GM12878 (cell line): ENCODE data around the gene CS. TPM values are rescaled to one million over a fixed set of nuclear protein-coding genes. Genes with fewer than 3 reads are reported as not detected.

Experiments
- ATAC-seq: fragments of 200-7000 bp; cut with Tn5 transposase; 3 replicates; pipeline ENCODE4 v1.9.1; 2020; ENCODE audit warnings: mild to moderate bottlenecking, moderate library complexity
- BruUV-seq: library from RNA; stranded (reverse); fragments of 400-500 nt; replicated peaks from 2 replicates; lab custom pipeline; 2021; lab: Mats Ljungman, UMichigan
- CTCF ChIA-PET: fragments of 300-600 bp; sonication (Branson Sonifier 250); formaldehyde crosslinking; extraction: SDS; loops from one replicate; lab custom pipeline; 2021; ENCODE audit warnings: inconsistent platforms; lab: Yijun Ruan, JAX
- POLR2A ChIA-PET: fragments of 350-600 bp; formaldehyde crosslinking; extraction: SDS; loops from one replicate; lab custom pipeline; 2021; ENCODE audit warnings: inconsistent platforms; lab: Charles Lee
- RAD21 ChIA-PET: fragments of 300-600 bp; sonication (Branson Sonifier 250); formaldehyde crosslinking; loops from one replicate; lab custom pipeline; 2023; ENCODE audit warnings: antibody characterized with exemption; ENCODE audit not compliant: unreplicated experiment; lab: Charles Lee
- SMC1A ChIA-PET: fragments of 300-600 bp; sonication (Branson Sonifier 250); formaldehyde crosslinking; loops from one replicate; lab custom pipeline; 2023; ENCODE audit not compliant: unreplicated experiment, uncharacterized antibody; lab: Charles Lee
- DNase-seq: peaks from one replicate; pipeline ENCODE4 v3.0.0-alpha.2; 2011; ENCODE audit warnings: low read depth, low spot score
- FAIRE-seq: peaks from 3 replicates; lab custom pipeline; 2011; peaks lifted over from hg19 to GRCh38; lab: Jason Lieb, UNC
- H2AFZ ChIP-seq: 2 replicates; pipeline ENCODE4 v1.6.0; 2011; ENCODE audit warnings: low read depth, low read length, control low read depth; ENCODE audit not compliant: control insufficient read depth
- H3K27ac ChIP-seq: 2 replicates; pipeline ENCODE4 v1.5.1; 2011; ENCODE audit warnings: control low read depth; ENCODE audit not compliant: control insufficient read depth, insufficient read depth
- H3K27me3 ChIP-seq, 2 experiments: replicated peaks in 1 of 2; 2 replicates each; pipeline versions ENCODE4 v1.6.0 to v1.6.1; 2011; ENCODE audit warnings: low read length in 1 of 2; ENCODE audit not compliant: control insufficient read depth in 2 of 2, insufficient read depth in 2 of 2
- H3K36me3 ChIP-seq, 2 experiments: 2 replicates each; pipeline ENCODE4 v1.5.1; 2011; ENCODE audit warnings: low read length in 1 of 2; ENCODE audit not compliant: control insufficient read depth in 2 of 2, insufficient read depth in 2 of 2
- H3K4me1 ChIP-seq: 2 replicates; pipeline ENCODE4 v1.6.1; 2011; ENCODE audit warnings: mild to moderate bottlenecking, low read length, moderate library complexity, mixed read lengths; ENCODE audit not compliant: control insufficient read depth, insufficient read depth
- H3K4me2 ChIP-seq: 2 replicates; pipeline ENCODE4 v1.6.0; 2011; ENCODE audit warnings: control low read depth; ENCODE audit not compliant: control insufficient read depth, insufficient read depth
- H3K4me3 ChIP-seq: fragments of 200-600 bp; sonication (generic); 2 replicates; pipeline ENCODE4 v1.5.1; 2016
- H3K79me2 ChIP-seq: 2 replicates; pipeline ENCODE4 v1.6.0; 2011; ENCODE audit warnings: low read length; ENCODE audit not compliant: control insufficient read depth, insufficient read depth
- H3K9ac ChIP-seq: 2 replicates; pipeline ENCODE4 v1.8.0; 2011; ENCODE audit warnings: low read length, control low read depth, mixed read lengths; ENCODE audit not compliant: control insufficient read depth, insufficient read depth
- H3K9me3 ChIP-seq: replicated peaks from 3 replicates; pipeline ENCODE4 v1.5.1; 2011; ENCODE audit warnings: mild to moderate bottlenecking, low read length; ENCODE audit not compliant: control insufficient read depth, insufficient read depth
- H4K20me1 ChIP-seq: 2 replicates; pipeline ENCODE4 v1.6.0; 2011; ENCODE audit not compliant: control insufficient read depth, insufficient read depth
- BACH1 ChIP-seq: fragments of 450-650 bp; IDR thresholded peaks from 2 replicates; pipeline ENCODE4 v1.6.1; 2017; ENCODE audit warnings: mild to moderate bottlenecking, borderline replicate concordance
- BCL3 ChIP-seq: IDR thresholded peaks from 2 replicates; pipeline ENCODE4 v1.6.1; 2011; ENCODE audit warnings: borderline replicate concordance, low read depth, mild to moderate bottlenecking, moderate library complexity, low read length; ENCODE audit not compliant: insufficient read depth, poor library complexity, severe bottlenecking
- BMI1 ChIP-seq: fragments of 450-650 bp; IDR thresholded peaks from 2 replicates; pipeline ENCODE4 v1.6.1; 2016; ENCODE audit warnings: mild to moderate bottlenecking, moderate library complexity, borderline replicate concordance
- CHD4 ChIP-seq: fragments of 200-600 bp; sonication (generic); IDR thresholded peaks from 2 replicates; pipeline ENCODE4 v1.6.1; 2016; ENCODE audit warnings: mild to moderate bottlenecking
- ELK1 ChIP-seq: IDR thresholded peaks from 2 replicates; pipeline ENCODE4 v1.6.1; 2012; ENCODE audit warnings: low read depth, low read length, improper control_type of control experiment
- GABPA ChIP-seq: IDR thresholded peaks from 2 replicates; pipeline ENCODE4 v1.6.1; 2014; ENCODE audit warnings: antibody characterized with exemption, low read depth, mild to moderate bottlenecking, inconsistent platforms
- KDM1A ChIP-seq: fragments of 200-600 bp; sonication (generic); IDR thresholded peaks from 2 replicates; pipeline ENCODE4 v1.6.1; 2016; ENCODE audit warnings: borderline replicate concordance
- LARP7 ChIP-seq: fragments of 450-650 bp; IDR thresholded peaks from 2 replicates; pipeline ENCODE4 v1.6.1; 2017; ENCODE audit warnings: mild to moderate bottlenecking
- NFIC ChIP-seq: IDR thresholded peaks from 2 replicates; pipeline ENCODE4 v1.6.1; 2012; ENCODE audit warnings: low read depth, mild to moderate bottlenecking, inconsistent platforms, low read length, moderate library complexity
- NR2F1 ChIP-seq: fragments of 450-650 bp; conservative IDR thresholded peaks from 2 replicates; pipeline ENCODE4 v1.6.1; 2017; ENCODE audit warnings: mild to moderate bottlenecking
- PKNOX1 ChIP-seq: fragments of 450-650 bp; IDR thresholded peaks from 2 replicates; pipeline ENCODE4 v1.6.1; 2016; ENCODE audit warnings: mild to moderate bottlenecking
- RAD21 ChIP-seq: IDR thresholded peaks from 2 replicates; pipeline ENCODE4 v1.6.1; 2011; ENCODE audit warnings: mild to moderate bottlenecking, low read depth, low read length, moderate library complexity; ENCODE audit not compliant: insufficient read depth
- SP1 ChIP-seq: IDR thresholded peaks from one replicate; pipeline ENCODE4 v1.6.1; 2011; ENCODE audit warnings: low read depth, low read length
- TCF12 ChIP-seq: IDR thresholded peaks from 2 replicates; pipeline ENCODE4 v1.6.1; 2011; ENCODE audit warnings: low read depth, mild to moderate bottlenecking, low read length
- USF2 ChIP-seq: IDR thresholded peaks from 2 replicates; pipeline ENCODE4 v1.6.1; 2011; ENCODE audit warnings: low read depth, low read length, improper control_type of control experiment, borderline replicate concordance
- YY1 ChIP-seq: IDR thresholded peaks from 2 replicates; pipeline ENCODE4 v1.6.1; 2011; ENCODE audit warnings: low read depth, mild to moderate bottlenecking, low read length
- ZBTB4 ChIP-seq: fragments of 450-650 bp; formaldehyde crosslinking; IDR thresholded peaks from 2 replicates; pipeline ENCODE4 v1.4.0; 2022; ENCODE audit warnings: mild to moderate bottlenecking, moderate library complexity
- ZZZ3 ChIP-seq: IDR thresholded peaks from 2 replicates; pipeline ENCODE4 v1.6.1; 2011; ENCODE audit warnings: low read depth; ENCODE audit not compliant: control insufficient read depth, insufficient read length
- WGBS: methylation state at CpG from one replicate; pipeline ENCODE4 v1.1.6; 2016; ENCODE audit warnings: low lambda C conversion rate; ENCODE audit not compliant: insufficient replicate concordance, insufficient coverage; ENCODE audit errors: missing lambda C conversion rate; 5-methylcytosine and 5-hydroxymethylcytosine counted together
- in situ Hi-C: fragments of 300-500 bp; cut with MboI; formaldehyde crosslinking; loops from 9 replicates; pipeline ENCODE4 v1.14.3; 2018; ENCODE audit warnings: mixed read lengths
- intact Hi-C: fragments of 100-400 bp; cut with micrococcal nuclease; formaldehyde crosslinking; loops from one replicate; pipeline ENCODE4 v1.14.2; 2022; ENCODE audit not compliant: unreplicated experiment
- polyA plus RNA-seq, 11 experiments: library from polyadenylated mRNA; depleted of rRNA in 4 of 11; unstranded in 6 of 11; stranded (reverse) in 5 of 11; fragments of >200 nt; fragmentation: Nextera tagmentation in 4 of 11; fragmentation: Illumina TruSeq in 1 of 11; extraction: Ambion mirVana in 4 of 11; extraction: Trizol in 1 of 11; gene quantifications; 1 replicate in 1 of 11; 2 replicates in 10 of 11; pipeline versions ENCODE4 v1.2.1 to v1.2.3, GENCODE V29; 2011 to 2016; ENCODE audit warnings: inconsistent platforms in 2 of 11, missing spikeins in 2 of 11, low read depth in 1 of 11
- total RNA-seq, 4 experiments: library from RNA; depleted of rRNA in 3 of 4; stranded (reverse); fragments of >200 nt in 3 of 4; fragmentation: Illumina TruSeq in 1 of 4; extraction: Trizol in 1 of 4; gene quantifications; 2 replicates each; pipeline versions ENCODE4 v1.2.1 to v1.2.3, GENCODE V29; 2013 to 2021

CS gene
- total and polyA plus RNA-seq, 10 of the 15 experiments (the other 5 are each of a cell fraction or from before 2014, with no cell fraction given) = 64.9 to 276 (median 139) TPM

GRCh38 chr12:56247923-56248322 is 52.2 kb downstream of the CS start (continued):
- TF ChIP-seq YY1 (no peak), ELK1 (no peak), BCL3 (no peak), NR2F1 (no peak), USF2 (no peak)

GRCh38 chr12:56244494-56244893 is 55.6 kb downstream of the CS start:
- WGBS = 95% methylated on average over 14 of the region's 14 CpGs
- FAIRE-seq (no peak), DNase-seq (no peak), ATAC-seq (no peak)
- CTCF ChIA-PET = no interaction called here
- SMC1A ChIA-PET = no interaction called here
- Histone ChIP-seq H4K20me1 (no peaks in the 10 kb centered on the region), H3K27ac (no peak overlapping the region), H3K9me3 (no peaks in the 10 kb centered on the region), H3K4me3 (no peak overlapping the region), H3K36me3 (peaks cover 12 to 27% of the 10 kb centered on the region in 2 experiments), H3K4me1 (no peaks in the 10 kb centered on the region), H3K9ac (no peak overlapping the region), H2AFZ (no peak overlapping the region), H3K4me2 (no peak overlapping the region), H3K27me3 (no peaks in the 10 kb centered on the region), H3K79me2 (no peaks in the 10 kb centered on the region)
- in situ Hi-C loops (no loop called here), intact Hi-C loops (no loop called here)
- no TSS peak for BruUV-seq
- POLR2A ChIA-PET = interaction anchor here (1.0 kb wide), 1 partner anchor 23 kb away, joined by 4 read pairs; the partner anchor contains the start of gene RNF41
- RAD21 ChIA-PET = no interaction called here
- TF ChIP-seq PKNOX1 (no peak), ZBTB4 (CRISPR knock-in tag) (no peak), NFIC (no peak), ZZZ3 (no peak), RAD21 (no peak), BACH1 (no peak), BMI1 (no peak), SP1 (no peak), KDM1A (no peak), GABPA (no peak), CHD4 (no peak), TCF12 (no peak), LARP7 (no peak)
